Measurements from ENCODE around the gene OR10H5.
"Not testable (repeated sequence)": the region's sequence is repeated elsewhere in the genome, so short reads cannot be mapped to it uniquely, and the experiment has no call there.

Gene OR10H5

DNA sequence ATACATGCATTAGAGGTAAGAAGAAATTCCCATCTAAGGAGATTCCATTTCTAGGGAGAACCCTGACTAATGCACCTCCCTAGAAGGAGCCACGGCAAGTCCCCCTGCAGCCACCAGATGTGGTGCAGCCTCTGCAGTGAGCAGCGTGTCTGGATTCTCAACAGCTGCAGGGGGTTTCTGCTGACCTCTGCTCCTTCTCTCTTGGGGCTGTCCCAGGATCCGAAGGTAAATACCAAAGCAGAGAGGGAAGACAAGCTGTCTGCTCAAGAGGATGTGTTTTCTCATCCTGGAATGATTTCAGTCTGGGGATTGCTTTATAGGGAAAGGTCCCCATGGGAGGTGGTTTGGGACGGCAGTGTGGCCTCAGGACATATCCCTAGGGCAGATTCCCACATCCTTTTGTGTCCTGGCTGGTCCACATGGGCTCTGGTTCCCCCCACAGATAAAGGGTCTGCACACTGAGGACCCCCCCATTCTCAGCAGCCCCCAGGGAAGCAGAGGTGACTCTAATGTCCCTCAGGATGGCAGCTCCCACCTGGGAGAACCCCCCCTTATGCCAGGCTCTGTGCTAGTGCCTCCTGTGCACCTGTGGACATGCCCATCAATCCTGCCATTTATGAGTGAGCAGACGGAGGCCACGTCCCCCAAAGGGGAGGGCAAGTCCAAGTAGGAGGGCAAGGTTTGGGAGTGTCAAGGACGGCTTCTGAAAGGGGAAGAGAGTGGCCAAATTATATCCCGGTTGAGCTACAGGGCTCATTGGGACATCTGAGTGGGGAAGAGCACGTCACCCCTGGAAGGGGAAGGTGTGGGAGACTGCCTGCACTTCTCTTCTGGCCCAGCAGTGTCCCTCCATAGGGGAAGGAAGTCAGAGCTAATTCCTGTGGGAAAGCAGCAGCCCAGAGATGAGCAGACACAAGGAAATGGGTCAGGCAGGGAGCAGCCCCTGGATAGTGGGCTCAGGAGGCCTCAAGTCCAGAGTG is 10.2 kb upstream of the OR10H5 start:
- no peaks in the 10 kb centered on the region for H3K4me1 ChIP-seq (ENCODE audit: control insufficient read depth, insufficient read depth, low read length)
- no peak overlapping the region for H3K27ac ChIP-seq (ENCODE audit: low read depth, low read length)
- no peaks in the 10 kb centered on the region for H3K27me3 ChIP-seq (ENCODE audit: control insufficient read depth, insufficient read depth, low read length)
- no peak overlapping the region for H3K4me3 ChIP-seq (ENCODE audit: low read depth, low read length)
- H3K9me3 ChIP-seq (ENCODE audit: control insufficient read depth, insufficient read depth, low read length) = peaks cover 84% of the 10 kb centered on the region
- no peak overlapping the region for H3K9ac ChIP-seq (ENCODE audit: low read depth, low read length)
- no peaks in the 10 kb centered on the region for H3K36me3 ChIP-seq (ENCODE audit: control insufficient read depth, insufficient read depth, low read length)

- no peak overlapping the region for H3K9ac ChIP-seq (ENCODE audit: low read depth, low read length)
- H3K9me3 ChIP-seq (ENCODE audit: control insufficient read depth, insufficient read depth, low read length) = peaks cover 77% of the 10 kb centered on the region
- no peaks in the 10 kb centered on the region for H3K36me3 ChIP-seq (ENCODE audit: control insufficient read depth, insufficient read depth, low read length)
- no peak overlapping the region for H3K27ac ChIP-seq (ENCODE audit: low read depth, low read length)
- no peaks in the 10 kb centered on the region for H3K4me1 ChIP-seq (ENCODE audit: control insufficient read depth, insufficient read depth, low read length)
- no peak overlapping the region for H3K4me3 ChIP-seq (ENCODE audit: low read depth, low read length)
- H3K27me3 ChIP-seq (ENCODE audit: control insufficient read depth, insufficient read depth, low read length) = no peaks in the 10 kb centered on the region
These were observed 7.5 kb upstream of the OR10H5 start for GRCh38 chr19:15779756-15780476.

- Histone ChIP-seq H3K27ac (ENCODE audit: low read depth, low read length) (no peak overlapping the region), H3K4me1 (ENCODE audit: control insufficient read depth, insufficient read depth, low read length) (no peaks in the 10 kb centered on the region), H3K4me3 (ENCODE audit: low read depth, low read length) (no peak overlapping the region), H3K9ac (ENCODE audit: low read depth, low read length) (no peak overlapping the region), H3K9me3 (ENCODE audit: control insufficient read depth, insufficient read depth, low read length) (peaks cover 68% of the 10 kb centered on the region), H3K36me3 (ENCODE audit: control insufficient read depth, insufficient read depth, low read length) (no peaks in the 10 kb centered on the region), H3K27me3 (ENCODE audit: control insufficient read depth, insufficient read depth, low read length) (no peaks in the 10 kb centered on the region)
These were observed 6.6 kb upstream of the OR10H5 start for GRCh38 chr19:15780610-15781418.

GRCh38 chr19:15781661-15782060 is 5.8 kb upstream of the OR10H5 start:
- peaks cover 62% of the 10 kb centered on the region for H3K9me3 ChIP-seq (ENCODE audit: control insufficient read depth, insufficient read depth, low read length)
- no peaks in the 10 kb centered on the region for H3K4me1 ChIP-seq (ENCODE audit: control insufficient read depth, insufficient read depth, low read length)
- H3K9ac ChIP-seq (ENCODE audit: low read depth, low read length) = no peak overlapping the region
- no peak overlapping the region for H3K4me3 ChIP-seq (ENCODE audit: low read depth, low read length)
- no peaks in the 10 kb centered on the region for H3K36me3 ChIP-seq (ENCODE audit: control insufficient read depth, insufficient read depth, low read length)
- H3K27ac ChIP-seq (ENCODE audit: low read depth, low read length) = no peak overlapping the region
- H3K27me3 ChIP-seq (ENCODE audit: control insufficient read depth, insufficient read depth, low read length) = no peaks in the 10 kb centered on the region

GRCh38 chr19:15782211-15782610 is 5.2 kb upstream of the OR10H5 start:
- Histone ChIP-seq H3K27ac (ENCODE audit: low read depth, low read length) (no peak overlapping the region), H3K27me3 (ENCODE audit: control insufficient read depth, insufficient read depth, low read length) (no peaks in the 10 kb centered on the region), H3K4me3 (ENCODE audit: low read depth, low read length) (no peak overlapping the region), H3K36me3 (ENCODE audit: control insufficient read depth, insufficient read depth, low read length) (no peaks in the 10 kb centered on the region), H3K9ac (ENCODE audit: low read depth, low read length) (no peak overlapping the region), H3K9me3 (ENCODE audit: control insufficient read depth, insufficient read depth, low read length) (peaks cover 62% of the 10 kb centered on the region), H3K4me1 (ENCODE audit: control insufficient read depth, insufficient read depth, low read length) (no peaks in the 10 kb centered on the region)

GRCh38 chr19:15782896-15783295 is 4.6 kb upstream of the OR10H5 start:
- not testable (repeated sequence) for H3K4me1 ChIP-seq (ENCODE audit: control insufficient read depth, insufficient read depth, low read length); H3K27ac ChIP-seq (ENCODE audit: low read depth, low read length); H3K9ac ChIP-seq (ENCODE audit: low read depth, low read length); H3K36me3 ChIP-seq (ENCODE audit: control insufficient read depth, insufficient read depth, low read length); H3K4me3 ChIP-seq (ENCODE audit: low read depth, low read length); H3K27me3 ChIP-seq (ENCODE audit: control insufficient read depth, insufficient read depth, low read length)
- H3K9me3 ChIP-seq (ENCODE audit: control insufficient read depth, insufficient read depth, low read length) = peaks cover 62% of the 10 kb centered on the region

DNA sequence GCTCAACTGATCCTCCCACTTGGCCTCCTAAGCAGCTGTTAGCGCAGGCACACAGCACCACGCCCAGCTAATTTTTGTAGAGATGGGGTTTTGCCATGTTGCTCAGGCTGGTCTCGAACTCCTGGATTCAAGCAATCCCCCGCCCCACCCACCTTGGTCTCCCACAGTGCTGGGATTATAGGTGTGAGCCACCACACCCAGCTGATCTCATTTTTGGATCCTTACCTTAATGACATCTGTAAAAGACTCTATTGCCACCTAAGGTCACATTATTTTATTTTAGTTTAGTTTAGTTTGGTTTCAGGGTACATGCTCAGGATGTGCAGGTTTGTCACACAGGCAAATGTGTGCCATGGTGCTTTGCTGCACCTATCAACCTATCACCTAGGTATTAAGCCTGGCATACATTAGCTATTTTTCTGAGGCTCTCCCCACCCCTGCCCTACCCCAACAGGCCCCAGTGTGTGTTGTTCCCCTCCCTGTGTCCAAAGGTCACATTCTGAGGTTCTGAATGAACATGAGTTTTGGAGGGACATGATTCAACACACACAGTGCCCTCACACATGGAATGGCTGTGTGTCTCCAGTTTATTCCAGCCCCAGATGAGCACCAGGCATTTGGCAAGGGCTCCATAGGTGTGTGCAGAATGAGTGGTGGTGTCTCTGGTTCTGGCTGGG is 1.3 kb downstream of the OR10H5 start:
- Histone ChIP-seq H3K9ac (ENCODE audit: low read depth, low read length) (no peak overlapping the region), H3K9me3 (ENCODE audit: control insufficient read depth, insufficient read depth, low read length) (peaks cover 68% of the 10 kb centered on the region), H3K27ac (ENCODE audit: low read depth, low read length) (no peak overlapping the region), H3K4me1 (ENCODE audit: control insufficient read depth, insufficient read depth, low read length) (no peaks in the 10 kb centered on the region), H3K4me3 (ENCODE audit: low read depth, low read length) (no peak overlapping the region), H3K27me3 (ENCODE audit: control insufficient read depth, insufficient read depth, low read length) (no peaks in the 10 kb centered on the region), H3K36me3 (ENCODE audit: control insufficient read depth, insufficient read depth, low read length) (no peaks in the 10 kb centered on the region)

DNA sequence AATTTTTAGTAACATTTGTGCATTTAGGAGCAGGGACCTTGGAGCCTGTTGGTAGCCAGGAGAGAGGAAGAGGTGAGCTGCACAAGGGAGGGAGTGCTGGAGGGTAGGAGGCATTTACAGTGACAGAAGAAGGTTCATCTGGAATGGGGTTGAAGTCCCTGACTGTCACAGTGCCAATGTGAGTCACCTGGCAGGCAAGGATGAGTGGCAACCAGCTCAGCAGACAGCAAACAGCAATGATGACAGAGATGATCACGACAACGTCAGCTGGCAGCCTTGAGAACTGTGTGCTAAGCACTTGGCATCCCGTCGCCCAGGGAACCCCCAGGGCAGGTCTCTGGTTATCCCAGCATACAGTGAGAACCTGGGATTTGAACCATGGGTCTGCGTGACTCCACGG is 2.6 kb downstream of the OR10H5 start:
- Histone ChIP-seq H3K27ac (ENCODE audit: low read depth, low read length) (no peak overlapping the region), H3K9ac (ENCODE audit: low read depth, low read length) (no peak overlapping the region), H3K4me1 (ENCODE audit: control insufficient read depth, insufficient read depth, low read length) (no peaks in the 10 kb centered on the region), H3K36me3 (ENCODE audit: control insufficient read depth, insufficient read depth, low read length) (no peaks in the 10 kb centered on the region), H3K27me3 (ENCODE audit: control insufficient read depth, insufficient read depth, low read length) (no peaks in the 10 kb centered on the region), H3K9me3 (ENCODE audit: control insufficient read depth, insufficient read depth, low read length) (peaks cover 72% of the 10 kb centered on the region), H3K4me3 (ENCODE audit: low read depth, low read length) (no peak overlapping the region)

DNA sequence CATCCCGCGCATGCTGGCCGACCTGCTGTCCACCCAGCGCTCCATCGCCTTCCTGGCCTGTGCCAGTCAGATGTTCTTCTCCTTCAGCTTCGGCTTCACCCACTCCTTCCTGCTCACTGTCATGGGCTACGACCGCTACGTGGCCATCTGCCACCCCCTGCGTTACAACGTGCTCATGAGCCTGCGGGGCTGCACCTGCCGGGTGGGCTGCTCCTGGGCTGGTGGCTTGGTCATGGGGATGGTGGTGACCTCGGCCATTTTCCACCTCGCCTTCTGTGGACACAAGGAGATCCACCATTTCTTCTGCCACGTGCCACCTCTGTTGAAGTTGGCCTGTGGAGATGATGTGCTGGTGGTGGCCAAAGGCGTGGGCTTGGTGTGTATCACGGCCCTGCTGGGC is 6.8 kb downstream of the OR10H5 start:
- not testable (repeated sequence) for H3K9ac ChIP-seq (ENCODE audit: low read depth, low read length); H3K27me3 ChIP-seq (ENCODE audit: control insufficient read depth, insufficient read depth, low read length); H3K36me3 ChIP-seq (ENCODE audit: control insufficient read depth, insufficient read depth, low read length); H3K4me3 ChIP-seq (ENCODE audit: low read depth, low read length); H3K27ac ChIP-seq (ENCODE audit: low read depth, low read length); H3K4me1 ChIP-seq (ENCODE audit: control insufficient read depth, insufficient read depth, low read length)
- H3K9me3 ChIP-seq (ENCODE audit: control insufficient read depth, insufficient read depth, low read length) = peaks cover 77% of the 10 kb centered on the region

DNA sequence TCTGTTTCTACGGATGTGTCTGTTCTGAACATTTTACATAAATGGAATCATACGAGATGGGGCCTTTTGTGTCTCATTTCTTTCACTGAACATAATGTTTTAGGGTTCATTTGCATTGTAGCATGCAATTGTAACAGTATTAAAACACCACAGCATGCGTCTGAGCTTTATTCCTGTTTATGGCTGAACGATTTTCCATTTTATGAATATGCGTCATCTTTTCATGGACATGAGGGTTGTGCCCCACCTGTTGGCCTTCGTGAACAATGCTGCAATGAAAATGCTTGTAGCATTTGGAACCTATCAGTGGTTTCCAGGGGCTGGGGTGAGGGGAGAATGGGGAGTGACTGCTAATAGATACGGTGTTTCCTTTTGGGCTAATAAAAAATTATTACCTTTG is 22.9 kb downstream of the OR10H5 start:
- Histone ChIP-seq H3K9me3 (ENCODE audit: control insufficient read depth, insufficient read depth, low read length) (peaks cover 87% of the 10 kb centered on the region), H3K27me3 (ENCODE audit: control insufficient read depth, insufficient read depth, low read length) (no peaks in the 10 kb centered on the region), H3K27ac (ENCODE audit: low read depth, low read length) (no peak overlapping the region), H3K4me3 (ENCODE audit: low read depth, low read length) (no peak overlapping the region), H3K36me3 (ENCODE audit: control insufficient read depth, insufficient read depth, low read length) (no peaks in the 10 kb centered on the region), H3K4me1 (ENCODE audit: control insufficient read depth, insufficient read depth, low read length) (no peaks in the 10 kb centered on the region), H3K9ac (ENCODE audit: low read depth, low read length) (no peak overlapping the region)

Measured in HUES48 (cell line).